ENCODE data around the gene HDAC11.
"Not testable (repeated sequence)": the region's sequence is repeated elsewhere in the genome, so short reads cannot be mapped to it uniquely, and the experiment has no call there.

HDAC11 gene

DNA sequence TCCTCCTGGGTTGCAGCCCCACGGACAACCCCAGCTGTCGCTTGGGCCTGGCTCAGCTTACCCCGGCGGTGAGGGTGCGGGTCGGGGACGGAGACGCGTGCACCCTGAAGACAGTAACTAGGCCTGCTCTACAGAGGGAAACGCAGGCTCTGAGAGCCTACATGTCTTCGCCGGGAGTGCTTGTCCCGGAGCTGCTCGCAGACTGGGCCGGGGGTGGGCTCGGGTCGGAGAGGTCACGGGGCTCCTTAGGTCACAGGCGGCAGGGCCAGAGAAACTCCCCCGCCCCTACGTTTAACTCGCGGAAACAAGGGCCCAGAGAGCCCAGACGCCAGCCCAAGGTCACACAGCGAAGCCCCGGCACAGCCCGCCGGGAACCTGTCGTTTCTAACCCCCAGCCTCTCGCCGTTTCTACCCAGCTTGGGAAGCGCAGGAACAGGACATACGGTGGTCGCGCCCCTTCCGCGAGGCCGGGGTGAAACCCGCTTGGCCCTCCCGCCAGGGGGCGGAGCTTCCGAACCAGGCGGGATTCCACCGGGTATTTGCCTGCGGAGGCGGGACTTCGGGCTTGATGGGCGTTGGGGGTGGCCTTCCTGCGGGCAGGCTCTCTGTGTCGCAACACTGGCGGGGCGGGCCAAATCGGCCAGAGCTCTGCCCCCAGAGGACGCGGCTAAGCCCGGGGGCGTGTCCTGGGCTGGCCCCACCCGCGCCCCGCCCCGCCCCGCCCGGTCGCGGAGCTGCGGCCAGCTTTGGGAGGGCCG is at the start of gene HDAC11:
Gene HDAC11, plus strand, starts transcription at position 725 of the 758 bp plus-strand sequence. CDS start 42 bp downstream, outside the sequence.
- peak; percentile 98 for DNase-seq

DNA sequence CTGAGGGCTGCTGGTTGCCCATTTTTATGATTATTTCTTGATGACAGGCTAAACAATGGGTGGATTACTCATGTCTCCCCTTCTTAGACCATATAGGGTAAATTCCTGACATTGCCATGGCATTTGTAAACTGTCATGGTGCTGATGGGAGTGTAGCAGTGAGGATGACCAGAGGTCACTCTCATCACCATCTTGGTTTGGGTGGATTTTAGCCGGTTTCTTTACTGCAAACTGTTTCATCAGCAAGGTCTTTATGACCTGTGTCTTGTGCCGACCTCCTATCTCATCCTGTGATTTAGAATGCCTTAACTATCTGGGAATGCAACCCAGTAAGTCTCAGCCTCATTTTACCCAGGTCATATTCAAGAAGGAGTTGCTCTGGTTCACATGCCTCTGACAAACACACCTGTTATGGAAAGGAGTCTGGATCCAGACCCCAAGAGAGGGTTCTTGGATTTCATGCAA is 49.7 kb upstream of the HDAC11 start:
- DNase-seq, result not testable (repeated sequence)

- DNase-seq, result no peak
These were observed 48.0 kb upstream of the HDAC11 start for GRCh38 chr3:13432093-13432492.

GRCh38 chr3:13433912-13434311 is 46.2 kb upstream of the HDAC11 start:
- DNase-seq, result no peak

- not testable (repeated sequence) for DNase-seq
These were observed 43.9 kb upstream of the HDAC11 start for GRCh38 chr3:13436213-13436612.

DNA sequence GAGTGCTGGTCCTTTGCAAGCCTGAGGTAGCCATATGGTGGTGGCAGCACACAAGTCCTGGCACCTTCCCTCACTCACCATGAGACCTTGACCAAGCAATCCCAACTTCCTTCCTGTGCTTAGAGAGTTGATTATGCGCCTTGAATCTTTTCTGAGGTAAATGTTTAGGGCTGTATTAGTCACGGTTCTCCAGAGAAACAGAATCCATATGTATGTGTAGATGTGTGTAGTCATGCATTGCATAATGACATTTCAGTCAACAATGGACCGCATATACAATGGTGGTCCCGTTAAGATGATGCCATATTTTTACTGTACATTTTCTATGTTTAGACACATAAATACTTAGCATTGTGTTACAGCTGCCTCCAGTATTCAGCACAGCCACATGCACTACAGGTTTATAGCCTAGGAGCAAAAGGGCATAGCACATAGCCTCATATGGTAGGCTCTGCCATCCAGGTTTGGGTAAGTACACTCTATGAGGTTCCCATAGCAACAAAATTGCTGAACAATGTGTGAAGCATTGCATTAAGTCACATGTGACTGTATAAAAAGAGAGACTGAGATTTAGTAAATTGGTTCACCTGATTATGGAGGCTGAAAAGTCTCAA is 39.8 kb upstream of the HDAC11 start:
- no peak for DNase-seq

DNA sequence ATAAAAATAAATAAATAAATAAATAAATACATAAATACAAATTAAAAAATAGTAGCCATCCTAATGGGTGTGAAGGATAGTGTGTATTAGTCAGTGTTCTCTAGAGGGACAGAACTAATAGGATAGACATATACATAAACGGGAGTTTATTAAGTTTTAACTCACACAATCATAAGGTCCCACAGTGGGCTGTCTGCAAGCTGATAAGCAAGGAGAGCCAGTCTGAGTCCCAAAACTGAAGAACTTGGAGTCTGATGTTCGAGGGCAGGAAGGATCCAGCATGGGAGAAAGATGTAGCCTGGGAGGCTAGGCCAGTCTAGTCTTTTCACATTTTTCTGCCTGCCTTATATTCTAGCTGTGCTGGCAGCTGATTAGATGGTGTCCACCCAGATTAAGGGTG is 37.2 kb upstream of the HDAC11 start:
- DNase-seq, result not testable (repeated sequence)

- DNase-seq, result peak; percentile 41
These were observed 28.8 kb upstream of the HDAC11 start for GRCh38 chr3:13451301-13451673.

DNA sequence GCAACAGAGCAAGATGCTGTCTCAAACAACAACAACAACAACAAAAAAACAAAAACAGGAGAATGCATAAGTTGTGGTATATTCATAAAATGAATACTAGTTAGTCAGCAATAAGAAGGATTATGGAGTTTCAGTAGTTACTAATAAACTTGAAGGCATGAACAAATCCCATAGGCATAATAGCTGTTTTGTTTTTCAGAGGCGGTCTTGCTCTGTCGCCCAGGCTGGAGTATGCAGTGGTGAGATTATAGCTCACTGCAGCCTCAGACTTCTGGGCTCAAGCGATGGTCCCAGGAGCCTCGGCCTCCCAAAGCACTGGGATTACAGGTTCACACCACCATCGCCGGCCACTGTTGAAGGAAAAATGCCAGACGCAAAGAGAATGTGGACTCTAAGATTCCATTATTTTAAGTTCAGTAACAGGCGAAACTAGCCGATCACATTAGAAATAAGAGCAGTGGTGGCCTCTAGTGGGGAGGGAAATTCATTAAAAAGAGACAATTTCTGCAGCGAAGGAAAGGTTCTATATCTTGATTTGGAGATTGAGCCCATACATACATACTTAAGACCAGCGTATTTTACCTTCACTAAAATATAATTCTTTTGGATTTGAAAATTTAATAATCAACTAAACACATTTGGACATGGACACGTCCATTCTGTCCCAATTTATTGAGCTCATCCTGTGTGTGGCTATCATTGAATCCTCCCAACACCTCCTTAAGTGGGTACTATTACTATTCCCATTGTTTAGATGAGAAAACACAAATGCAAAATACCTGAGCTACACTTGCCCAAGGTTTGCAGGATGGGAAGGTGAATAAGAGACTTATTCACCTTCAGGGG is 27.4 kb upstream of the HDAC11 start:
- peak; percentile 34 for DNase-seq

GRCh38 chr3:13455644-13456043 is 24.5 kb upstream of the HDAC11 start:
- no peak for DNase-seq

DNA sequence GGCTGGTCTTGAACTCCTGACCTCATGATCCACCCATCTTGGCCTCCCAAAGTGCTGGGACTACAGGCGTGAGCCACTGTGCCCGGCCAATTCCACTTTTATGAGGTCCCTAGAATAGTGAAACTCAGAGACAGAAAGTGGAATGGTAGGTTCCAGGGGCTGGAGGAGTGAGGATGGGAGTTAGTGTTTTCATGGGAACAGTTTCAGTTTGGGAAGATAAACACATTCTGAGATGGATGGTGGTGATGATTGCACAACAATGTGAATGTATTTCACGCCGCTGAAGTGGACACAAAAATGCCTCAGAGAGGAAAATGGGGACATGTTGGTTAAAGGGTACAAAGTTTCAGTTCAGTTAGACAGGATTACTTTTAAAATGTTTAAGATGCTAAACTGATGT is 22.5 kb upstream of the HDAC11 start:
- DNase-seq, result no peak

GRCh38 chr3:13459605-13460340 is 20.3 kb upstream of the HDAC11 start:
- DNase-seq, result no peak

- DNase-seq, result no peak
These were observed 19.8 kb upstream of the HDAC11 start for GRCh38 chr3:13460341-13460736.

DNA sequence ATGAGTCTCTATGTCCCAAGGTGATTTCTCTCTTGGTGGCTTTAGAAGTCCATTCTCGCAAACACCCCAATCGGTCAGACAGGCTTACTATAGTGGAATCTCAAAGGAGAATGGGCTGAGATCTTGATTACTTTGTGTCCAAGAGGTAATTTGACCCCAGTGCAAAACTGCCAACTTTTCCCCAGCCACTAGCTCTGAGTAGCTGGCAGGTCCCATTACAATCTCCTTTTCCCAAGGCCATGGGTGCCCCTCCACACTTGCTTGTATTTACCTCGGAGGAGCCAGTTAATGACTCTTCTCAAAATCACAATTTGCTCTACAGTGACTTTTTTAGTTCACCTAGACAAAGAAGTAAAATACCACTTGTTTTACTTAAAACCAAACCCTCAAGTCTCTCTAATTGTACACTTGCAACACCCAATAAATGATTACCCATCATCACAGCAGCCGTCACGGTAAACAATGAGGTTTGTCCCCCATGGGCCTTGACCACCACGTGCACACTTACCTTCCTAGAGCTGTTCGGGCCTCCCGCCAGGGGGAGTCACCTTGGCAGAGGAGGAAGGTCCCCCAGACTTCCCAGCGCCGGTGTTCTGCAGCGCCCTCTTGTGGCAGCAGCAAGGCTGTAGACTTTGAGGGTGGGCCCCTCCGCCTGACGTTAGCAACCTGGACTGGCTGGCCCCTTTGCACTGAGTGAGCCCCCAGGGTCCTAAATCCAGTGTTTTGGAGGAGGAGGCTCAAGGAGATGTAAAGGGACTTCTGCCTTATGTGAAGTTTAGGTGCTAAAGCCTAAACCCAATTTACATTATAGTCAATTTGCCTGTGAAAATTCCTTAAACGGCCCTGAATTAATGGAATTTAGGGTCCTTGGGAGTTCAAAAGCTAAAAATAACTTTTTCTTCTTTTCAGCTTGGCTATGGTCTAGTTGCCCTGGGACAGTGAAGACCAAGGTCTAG is 18.7 kb upstream of the HDAC11 start:
- DNase-seq, result peak; percentile 87

DNA sequence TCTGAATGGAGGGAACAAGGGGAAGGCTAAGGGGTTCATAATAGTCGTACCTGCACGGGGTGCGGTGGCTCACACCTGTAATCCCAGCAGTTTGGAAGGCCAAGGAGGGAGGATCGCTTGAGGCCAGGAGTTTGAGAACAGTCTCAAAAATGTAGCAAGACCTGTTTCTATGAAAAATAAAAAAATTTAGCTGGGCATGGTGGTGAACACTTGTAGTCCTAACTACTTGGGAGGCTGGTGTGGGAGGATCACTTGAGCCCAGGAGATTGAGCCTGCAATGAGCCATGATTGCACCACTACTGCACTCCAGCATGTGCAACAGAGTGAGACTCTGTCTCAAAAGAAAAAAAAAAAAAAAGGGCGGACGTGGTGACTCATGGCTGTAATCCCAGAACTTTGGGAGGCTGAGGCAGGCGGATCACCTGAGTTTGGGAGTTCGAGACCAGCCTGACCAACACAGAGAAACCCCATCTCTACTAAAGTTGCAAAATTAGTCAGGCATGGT is 17.9 kb upstream of the HDAC11 start:
- no peak for DNase-seq

GRCh38 chr3:13462822-13463221 is 17.3 kb upstream of the HDAC11 start:
- no peak for DNase-seq

GRCh38 chr3:13463618-13464400 is 16.3 kb upstream of the HDAC11 start:
- no peak for DNase-seq

DNA sequence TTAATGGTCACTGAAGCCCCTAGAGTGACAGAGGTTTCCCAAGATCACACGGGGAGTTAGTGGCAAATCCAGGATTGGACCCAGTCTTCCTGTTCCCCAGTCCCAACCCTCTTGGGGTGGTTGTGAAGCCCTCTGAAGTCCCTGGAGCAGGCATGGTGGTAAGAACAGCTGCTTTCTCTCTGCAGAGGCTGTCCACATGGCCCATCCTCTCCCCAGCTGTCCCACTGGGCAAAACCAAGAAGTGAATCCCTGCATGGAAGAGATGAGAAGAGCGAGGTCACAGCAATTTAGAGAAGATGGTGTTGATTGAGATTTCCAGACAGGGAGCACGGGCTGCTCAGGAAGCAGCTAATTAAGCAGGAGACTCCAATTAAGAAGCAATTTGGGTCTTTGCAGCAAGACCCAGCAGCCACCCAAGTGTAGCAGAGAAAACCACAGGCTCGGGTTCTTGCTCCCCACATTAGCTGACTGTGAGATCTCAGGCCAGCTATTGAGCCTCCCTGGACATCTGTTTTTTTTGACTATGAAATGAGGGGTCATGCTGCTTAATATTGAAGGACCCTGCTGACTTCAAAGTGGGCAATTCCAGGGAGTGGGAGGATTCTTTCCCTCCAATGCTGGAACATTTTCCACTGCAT is 14.8 kb upstream of the HDAC11 start:
- DNase-seq, result no peak

GRCh38 chr3:13466781-13467180 is 13.3 kb upstream of the HDAC11 start:
- DNase-seq, result no peak

All from activated CD4-positive, alpha-beta T cell treated with anti-CD3 and anti-CD28 coated beads for 48 hours (primary cell).